GM12878 (cell line): ENCODE measurements around the gene TCF25.

ENCODE experiments used
- GABPA ChIP-seq: IDR thresholded peaks from 2 replicates; pipeline ENCODE4 v1.6.1; 2014; ENCODE audit warnings: antibody characterized with exemption, low read depth, mild to moderate bottlenecking, inconsistent platforms
- SIN3A ChIP-seq: IDR thresholded peaks from 2 replicates; pipeline ENCODE4 v1.6.1; 2012; ENCODE audit warnings: low read depth, low read length, improper control_type of control experiment
- ZNF274 ChIP-seq: IDR thresholded peaks from one replicate; pipeline ENCODE4 v1.8.0; 2011; ENCODE audit not compliant: insufficient read length, insufficient read depth
- TF ChIP-seq, protein P1 (sequence below), 3 experiments: IDR thresholded peaks in 2 of 3; conservative IDR thresholded peaks in 1 of 3; 2 replicates each; pipeline ENCODE4 v1.5.1; 2011; ENCODE audit warnings: low read depth in 3 of 3, low read length in 3 of 3, mild to moderate bottlenecking in 3 of 3, control low read depth in 2 of 3, moderate library complexity in 2 of 3, inconsistent platforms in 1 of 3, mixed read lengths in 1 of 3; ENCODE audit not compliant: control insufficient read depth in 2 of 3, insufficient read depth in 1 of 3; ENCODE audit errors: extremely low read depth in 1 of 3
- TF ChIP-seq, protein P2 (sequence below): IDR thresholded peaks from 2 replicates; pipeline ENCODE4 v1.6.1; 2011; ENCODE audit warnings: low read depth, low read length, improper control_type of control experiment, borderline replicate concordance
- TF ChIP-seq, protein P3 (sequence below): IDR thresholded peaks from 2 replicates; pipeline ENCODE4 v1.6.1; 2012; ENCODE audit warnings: mild to moderate bottlenecking, low read depth, low read length

DNA sequence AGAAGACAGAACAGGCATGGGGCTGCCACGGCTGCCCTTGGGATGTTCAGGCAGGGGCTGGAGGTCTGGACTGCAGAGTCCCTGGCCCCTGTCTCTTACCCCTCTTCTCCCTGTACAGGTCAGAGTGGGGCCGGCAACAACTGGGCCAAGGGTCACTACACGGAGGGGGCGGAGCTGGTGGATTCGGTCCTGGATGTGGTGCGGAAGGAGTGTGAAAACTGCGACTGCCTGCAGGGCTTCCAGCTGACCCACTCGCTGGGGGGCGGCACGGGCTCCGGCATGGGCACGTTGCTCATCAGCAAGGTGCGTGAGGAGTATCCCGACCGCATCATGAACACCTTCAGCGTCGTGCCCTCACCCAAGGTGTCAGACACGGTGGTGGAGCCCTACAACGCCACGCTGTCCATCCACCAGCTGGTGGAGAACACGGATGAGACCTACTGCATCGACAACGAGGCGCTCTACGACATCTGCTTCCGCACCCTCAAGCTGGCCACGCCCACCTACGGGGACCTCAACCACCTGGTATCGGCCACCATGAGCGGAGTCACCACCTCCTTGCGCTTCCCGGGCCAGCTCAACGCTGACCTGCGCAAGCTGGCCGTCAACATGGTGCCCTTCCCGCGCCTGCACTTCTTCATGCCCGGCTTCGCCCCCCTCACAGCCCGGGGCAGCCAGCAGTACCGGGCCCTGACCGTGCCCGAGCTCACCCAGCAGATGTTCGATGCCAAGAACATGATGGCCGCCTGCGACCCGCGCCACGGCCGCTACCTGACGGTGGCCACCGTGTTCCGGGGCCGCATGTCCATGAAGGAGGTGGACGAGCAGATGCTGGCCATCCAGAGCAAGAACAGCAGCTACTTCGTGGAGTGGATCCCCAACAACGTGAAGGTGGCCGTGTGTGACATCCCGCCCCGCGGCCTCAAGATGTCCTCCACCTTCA lies 61.5 kb downstream of the TCF25 start:
- TF ChIP-seq, protein P1, sequence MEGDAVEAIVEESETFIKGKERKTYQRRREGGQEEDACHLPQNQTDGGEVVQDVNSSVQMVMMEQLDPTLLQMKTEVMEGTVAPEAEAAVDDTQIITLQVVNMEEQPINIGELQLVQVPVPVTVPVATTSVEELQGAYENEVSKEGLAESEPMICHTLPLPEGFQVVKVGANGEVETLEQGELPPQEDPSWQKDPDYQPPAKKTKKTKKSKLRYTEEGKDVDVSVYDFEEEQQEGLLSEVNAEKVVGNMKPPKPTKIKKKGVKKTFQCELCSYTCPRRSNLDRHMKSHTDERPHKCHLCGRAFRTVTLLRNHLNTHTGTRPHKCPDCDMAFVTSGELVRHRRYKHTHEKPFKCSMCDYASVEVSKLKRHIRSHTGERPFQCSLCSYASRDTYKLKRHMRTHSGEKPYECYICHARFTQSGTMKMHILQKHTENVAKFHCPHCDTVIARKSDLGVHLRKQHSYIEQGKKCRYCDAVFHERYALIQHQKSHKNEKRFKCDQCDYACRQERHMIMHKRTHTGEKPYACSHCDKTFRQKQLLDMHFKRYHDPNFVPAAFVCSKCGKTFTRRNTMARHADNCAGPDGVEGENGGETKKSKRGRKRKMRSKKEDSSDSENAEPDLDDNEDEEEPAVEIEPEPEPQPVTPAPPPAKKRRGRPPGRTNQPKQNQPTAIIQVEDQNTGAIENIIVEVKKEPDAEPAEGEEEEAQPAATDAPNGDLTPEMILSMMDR (IDR thresholded peaks at IDR 0.05 in 2 of 3, conservative IDR thresholded peaks at IDR 0.05 in 1 of 3; ENCODE audit: control insufficient read depth in 2 of 3, extremely low read depth in 1 of 3, insufficient read depth in 1 of 3, low read depth in 3 of 3, low read length in 3 of 3): no peak
- TF ChIP-seq ZNF274 (no peak), SIN3A (no peak), GABPA (no peak)
- TF ChIP-seq, protein P2, sequence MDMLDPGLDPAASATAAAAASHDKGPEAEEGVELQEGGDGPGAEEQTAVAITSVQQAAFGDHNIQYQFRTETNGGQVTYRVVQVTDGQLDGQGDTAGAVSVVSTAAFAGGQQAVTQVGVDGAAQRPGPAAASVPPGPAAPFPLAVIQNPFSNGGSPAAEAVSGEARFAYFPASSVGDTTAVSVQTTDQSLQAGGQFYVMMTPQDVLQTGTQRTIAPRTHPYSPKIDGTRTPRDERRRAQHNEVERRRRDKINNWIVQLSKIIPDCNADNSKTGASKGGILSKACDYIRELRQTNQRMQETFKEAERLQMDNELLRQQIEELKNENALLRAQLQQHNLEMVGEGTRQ: no peak
- TF ChIP-seq, protein P3, sequence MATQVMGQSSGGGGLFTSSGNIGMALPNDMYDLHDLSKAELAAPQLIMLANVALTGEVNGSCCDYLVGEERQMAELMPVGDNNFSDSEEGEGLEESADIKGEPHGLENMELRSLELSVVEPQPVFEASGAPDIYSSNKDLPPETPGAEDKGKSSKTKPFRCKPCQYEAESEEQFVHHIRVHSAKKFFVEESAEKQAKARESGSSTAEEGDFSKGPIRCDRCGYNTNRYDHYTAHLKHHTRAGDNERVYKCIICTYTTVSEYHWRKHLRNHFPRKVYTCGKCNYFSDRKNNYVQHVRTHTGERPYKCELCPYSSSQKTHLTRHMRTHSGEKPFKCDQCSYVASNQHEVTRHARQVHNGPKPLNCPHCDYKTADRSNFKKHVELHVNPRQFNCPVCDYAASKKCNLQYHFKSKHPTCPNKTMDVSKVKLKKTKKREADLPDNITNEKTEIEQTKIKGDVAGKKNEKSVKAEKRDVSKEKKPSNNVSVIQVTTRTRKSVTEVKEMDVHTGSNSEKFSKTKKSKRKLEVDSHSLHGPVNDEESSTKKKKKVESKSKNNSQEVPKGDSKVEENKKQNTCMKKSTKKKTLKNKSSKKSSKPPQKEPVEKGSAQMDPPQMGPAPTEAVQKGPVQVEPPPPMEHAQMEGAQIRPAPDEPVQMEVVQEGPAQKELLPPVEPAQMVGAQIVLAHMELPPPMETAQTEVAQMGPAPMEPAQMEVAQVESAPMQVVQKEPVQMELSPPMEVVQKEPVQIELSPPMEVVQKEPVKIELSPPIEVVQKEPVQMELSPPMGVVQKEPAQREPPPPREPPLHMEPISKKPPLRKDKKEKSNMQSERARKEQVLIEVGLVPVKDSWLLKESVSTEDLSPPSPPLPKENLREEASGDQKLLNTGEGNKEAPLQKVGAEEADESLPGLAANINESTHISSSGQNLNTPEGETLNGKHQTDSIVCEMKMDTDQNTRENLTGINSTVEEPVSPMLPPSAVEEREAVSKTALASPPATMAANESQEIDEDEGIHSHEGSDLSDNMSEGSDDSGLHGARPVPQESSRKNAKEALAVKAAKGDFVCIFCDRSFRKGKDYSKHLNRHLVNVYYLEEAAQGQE: no peak
